Hematopoietic multipotent progenitor cell treated with erythropoietin and hydrocortisone succinate and interleukin-3 and kit ligand, for 4 days (in vitro differentiated cells): ENCODE measurements around the gene C1orf159.
"Not testable (repeated sequence)": the region's sequence is repeated elsewhere in the genome, so short reads cannot be mapped to it uniquely, and the experiment has no call there.

Source experiments
- DNase-seq: peaks from one replicate; pipeline ENCODE4 v3.0.0-alpha.2; 2015

C1orf159 gene

GRCh38 chr1:1063945-1064831 is 51.7 kb downstream of the C1orf159 start:
- peak; percentile 78 for DNase-seq

DNA sequence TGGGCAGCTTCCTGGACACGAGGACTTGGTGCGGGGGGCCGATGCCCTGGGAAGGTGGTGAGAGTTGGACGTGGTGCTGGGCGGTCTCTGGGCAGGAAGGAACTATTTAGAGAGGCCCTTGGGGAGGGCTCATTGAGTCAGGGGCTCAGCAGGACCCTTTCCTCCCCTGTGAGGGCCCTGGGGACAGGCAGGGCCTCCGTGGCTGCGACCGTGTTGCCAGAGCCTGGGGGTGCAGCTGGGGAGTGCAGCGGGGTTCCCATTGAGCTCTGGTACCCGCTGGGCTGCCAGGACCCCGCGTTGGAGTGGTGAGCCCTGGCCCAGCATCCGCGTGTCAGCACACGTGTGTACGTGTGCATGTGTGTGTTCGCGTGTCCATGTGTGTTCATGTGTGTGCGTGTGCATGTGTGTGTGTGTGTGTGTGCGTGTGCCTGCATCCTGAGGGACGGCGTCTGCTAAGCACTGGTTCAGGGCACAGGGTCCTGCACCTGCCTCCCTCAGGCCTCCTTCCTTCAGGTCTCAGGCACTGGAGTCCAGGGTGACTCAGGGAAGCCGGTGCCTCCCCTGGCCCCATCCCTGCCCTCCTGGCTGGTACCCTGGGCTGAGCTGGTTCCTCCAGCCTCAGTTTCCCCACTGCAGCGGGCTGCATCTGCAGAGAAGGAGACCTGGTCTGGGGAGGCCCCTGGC is 52.5 kb downstream of the C1orf159 start:
- no peak for DNase-seq

- no peak for DNase-seq
Measured at GRCh38 chr1:1062348-1063163, 53.3 kb downstream of the C1orf159 start.

GRCh38 chr1:1061682-1062345 is 54.1 kb downstream of the C1orf159 start:
- peak; percentile 40 for DNase-seq

GRCh38 chr1:1060281-1061000 is 55.4 kb downstream of the C1orf159 start:
- DNase-seq = no peak

GRCh38 chr1:1059494-1060280 is 56.2 kb downstream of the C1orf159 start:
- DNase-seq = peak; percentile 94

- no peak for DNase-seq
Measured at GRCh38 chr1:1058921-1059493, 56.9 kb downstream of the C1orf159 start.

DNA sequence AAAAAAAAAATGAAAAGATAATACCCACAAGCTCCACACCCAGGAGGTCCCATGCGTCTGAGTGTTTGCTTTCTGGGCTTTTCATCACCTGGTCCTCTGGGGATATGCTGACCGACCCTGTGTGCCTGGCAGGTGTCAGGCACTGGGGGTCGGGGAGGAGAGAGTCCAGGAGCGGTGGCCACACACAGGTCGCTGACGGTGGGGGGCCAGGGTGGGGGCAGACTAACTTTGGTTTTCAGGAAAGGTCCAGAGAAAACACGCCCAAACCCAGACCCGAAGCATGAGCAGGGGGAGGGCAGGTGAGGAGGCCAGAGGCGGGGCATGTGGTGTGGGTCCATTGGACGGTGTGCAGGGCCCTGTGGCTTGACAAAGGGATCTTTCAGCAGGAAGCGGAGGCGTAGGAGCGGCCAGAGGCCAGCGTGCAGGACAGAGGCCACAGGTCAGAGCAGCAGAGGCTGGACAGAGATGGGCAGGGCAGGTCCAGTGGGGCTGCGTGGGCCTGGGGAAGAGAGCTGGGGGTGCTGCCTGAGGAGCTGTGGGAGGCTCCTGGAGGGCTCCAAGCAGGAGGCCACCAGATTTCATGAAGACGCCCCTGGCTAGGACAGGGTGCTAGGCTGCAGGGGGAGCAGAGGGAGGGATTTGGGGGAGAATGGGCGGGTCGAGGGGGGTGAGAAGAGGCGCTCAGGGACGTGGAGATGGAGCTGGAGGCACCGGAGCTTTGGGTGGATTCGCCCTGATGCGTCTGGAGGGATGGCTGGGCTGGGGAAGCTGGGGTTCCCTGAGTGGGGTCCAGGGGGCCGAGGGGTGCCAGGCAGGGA is 57.6 kb downstream of the C1orf159 start:
- no peak for DNase-seq

DNA sequence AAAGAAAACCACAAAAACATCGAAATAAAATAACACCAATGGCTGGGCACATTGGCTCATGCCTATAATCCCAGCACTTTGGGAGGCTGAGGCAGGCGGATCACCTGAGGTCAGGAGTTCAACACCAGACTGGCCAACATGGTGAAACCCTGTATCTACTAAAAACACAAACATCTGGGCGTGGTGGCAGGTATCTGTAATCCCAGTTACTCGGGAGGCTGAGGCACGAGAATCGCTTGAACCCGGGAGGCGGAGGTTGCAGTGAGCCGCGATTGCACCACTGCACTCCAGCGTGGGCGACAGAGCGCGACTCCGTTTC is 58.2 kb downstream of the C1orf159 start:
- not testable (repeated sequence) for DNase-seq

GRCh38 chr1:1055841-1056736 is 59.8 kb downstream of the C1orf159 start:
- DNase-seq = no peak

DNA sequence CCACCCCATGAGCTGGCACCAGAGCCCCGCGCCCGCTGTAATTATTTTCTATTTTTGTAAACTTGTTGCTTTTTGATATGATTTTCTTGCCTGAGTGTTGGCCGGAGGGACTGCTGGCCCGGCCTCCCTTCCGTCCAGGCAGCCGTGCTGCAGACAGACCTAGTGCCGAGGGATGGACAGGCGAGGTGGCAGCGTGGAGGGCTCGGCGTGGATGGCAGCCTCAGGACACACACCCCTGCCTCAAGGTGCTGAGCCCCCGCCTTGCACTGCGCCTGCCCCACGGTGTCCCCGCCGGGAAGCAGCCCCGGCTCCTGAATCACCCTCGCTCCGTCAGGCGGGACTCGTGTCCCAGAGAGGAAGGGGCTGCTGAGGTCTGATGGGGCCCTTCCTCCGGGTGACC is 60.9 kb downstream of the C1orf159 start:
- no peak for DNase-seq

DNA sequence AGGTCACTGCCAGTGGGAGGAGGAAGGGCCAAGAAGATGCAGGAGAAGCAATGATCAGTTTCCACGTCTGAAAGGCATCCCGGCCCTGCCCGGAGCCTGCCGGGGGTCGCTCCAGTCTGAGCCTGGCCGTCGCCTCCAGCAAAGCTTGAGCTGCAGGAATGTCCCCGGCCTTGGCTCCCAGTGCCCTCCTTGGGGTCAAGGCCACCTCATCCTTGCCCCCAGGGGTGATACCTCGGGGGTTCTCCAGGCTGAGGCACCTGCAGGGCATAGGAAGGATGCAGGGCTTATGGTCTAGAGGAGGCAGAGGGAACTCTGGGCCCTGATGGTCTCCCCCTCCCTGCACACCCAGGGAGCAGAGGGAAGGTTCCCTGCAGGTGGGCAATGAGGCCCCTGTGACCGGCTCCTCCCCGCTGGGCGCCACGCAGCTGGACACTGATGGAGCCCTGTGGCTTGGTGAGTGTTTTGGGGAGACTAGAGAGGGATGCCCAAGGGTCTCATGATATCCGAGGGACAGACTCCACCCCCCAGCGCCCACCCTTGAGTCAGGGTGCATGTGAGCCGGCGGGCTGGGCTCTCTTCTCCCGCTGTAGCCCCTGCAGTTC is 61.7 kb downstream of the C1orf159 start:
- no peak for DNase-seq

DNA sequence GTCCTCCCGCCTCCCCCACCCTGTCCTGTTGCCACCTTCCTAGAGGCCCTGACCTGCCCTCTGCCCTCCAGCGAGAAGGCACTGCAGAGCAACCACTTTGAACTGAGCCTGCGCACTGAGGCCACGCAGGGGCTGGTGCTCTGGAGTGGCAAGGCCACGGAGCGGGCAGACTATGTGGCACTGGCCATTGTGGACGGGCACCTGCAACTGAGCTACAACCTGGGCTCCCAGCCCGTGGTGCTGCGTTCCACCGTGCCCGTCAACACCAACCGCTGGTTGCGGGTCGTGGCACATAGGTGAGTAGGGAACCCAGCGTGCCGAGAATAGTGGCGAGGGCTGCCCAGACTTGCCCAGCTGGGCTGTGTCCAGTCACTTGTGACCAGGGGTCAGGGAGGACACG is 62.2 kb downstream of the C1orf159 start:
- no peak for DNase-seq

- no peak for DNase-seq
Measured at GRCh38 chr1:1053022-1053421, 62.9 kb downstream of the C1orf159 start.

- no peak for DNase-seq
Measured at GRCh38 chr1:1052003-1052840, 63.7 kb downstream of the C1orf159 start.

GRCh38 chr1:1051127-1051810 is 64.6 kb downstream of the C1orf159 start:
- DNase-seq = no peak

GRCh38 chr1:1050577-1051052 is 65.3 kb downstream of the C1orf159 start:
- no peak for DNase-seq
